ENCODE data around the gene TMOD1. TPM values are rescaled to one million over a fixed set of nuclear protein-coding genes. Genes with fewer than 3 reads are reported as not detected.

Gene TMOD1
- total and polyA plus RNA-seq, 9 of the 15 experiments (the other 6 are each of a cell fraction or from before 2014, with no cell fraction given) = 7.1 to 41.2 (median 14.2) TPM

- TF ChIP-seq ATF7 (IDR thresholded peaks at IDR 0.05) (peak; percentile 83), TCF3 (CRISPR knock-in tag; IDR thresholded peaks at IDR 0.05) (peak; percentile 43), HBP1 (CRISPR knock-in tag; IDR thresholded peaks at IDR 0.05) (no peak), FOXJ3 (CRISPR knock-in tag; IDR thresholded peaks at IDR 0.05) (no peak), IFI16 (CRISPR knock-in tag; IDR thresholded peaks at IDR 0.05) (no peak), AFF4 (CRISPR knock-in tag; IDR thresholded peaks at IDR 0.05) (no peak; the same call in 1 of the 2 replicates), TGIF2 (CRISPR knock-in tag; IDR thresholded peaks at IDR 0.05) (no peak), HDAC2 (IDR thresholded peaks at IDR 0.05) (no peak), SREBF1 (IDR thresholded peaks at IDR 0.05; ENCODE audit: borderline replicate concordance, low read depth, low read length) (no peak), KAT2B (IDR thresholded peaks at IDR 0.05; ENCODE audit: low read depth, low read length) (no peak), MEF2A (IDR thresholded peaks at IDR 0.05; ENCODE audit: control insufficient read depth, low read depth, low read length) (no peak), SMC3 (conservative IDR thresholded peaks at IDR 0.05; ENCODE audit: insufficient read depth, low read depth, low read length) (no peak), MAFF (IDR thresholded peaks at IDR 0.05; ENCODE audit: low read length) (no peak), TCF7L2 (IDR thresholded peaks at IDR 0.05; ENCODE audit: low read depth, low read length) (no peak), MYBL2 (IDR thresholded peaks at IDR 0.05; ENCODE audit: low read depth) (no peak), MYBL2 (CRISPR knock-in tag; IDR thresholded peaks at IDR 0.05; ENCODE audit: borderline replicate concordance) (no peak), CBX3 (IDR thresholded peaks at IDR 0.05; ENCODE audit: borderline replicate concordance in 1 of 2, low read length in 2 of 2) (no peak), IRF1 (CRISPR knock-in tag; IDR thresholded peaks at IDR 0.05; ENCODE audit: borderline replicate concordance) (no peak)
Observed at GRCh38 chr9:97504381-97505216, 3.1 kb downstream of the TMOD1 start (continued).

All from K562 (cell line).